AG09319 (cell line): ENCODE data around the gene GRK1.

Experiments used
- DNase-seq: peaks from one replicate; pipeline ENCODE4 v3.0.0-alpha.2; 2010; ENCODE audit warnings: low read depth; ENCODE audit errors: extremely low read depth
- CTCF ChIP-seq: IDR thresholded peaks from 2 replicates; pipeline ENCODE4 v1.5.1; 2011; ENCODE audit warnings: low read depth, mild to moderate bottlenecking, inconsistent platforms, low read length, moderate library complexity

GRK1 gene

DNA sequence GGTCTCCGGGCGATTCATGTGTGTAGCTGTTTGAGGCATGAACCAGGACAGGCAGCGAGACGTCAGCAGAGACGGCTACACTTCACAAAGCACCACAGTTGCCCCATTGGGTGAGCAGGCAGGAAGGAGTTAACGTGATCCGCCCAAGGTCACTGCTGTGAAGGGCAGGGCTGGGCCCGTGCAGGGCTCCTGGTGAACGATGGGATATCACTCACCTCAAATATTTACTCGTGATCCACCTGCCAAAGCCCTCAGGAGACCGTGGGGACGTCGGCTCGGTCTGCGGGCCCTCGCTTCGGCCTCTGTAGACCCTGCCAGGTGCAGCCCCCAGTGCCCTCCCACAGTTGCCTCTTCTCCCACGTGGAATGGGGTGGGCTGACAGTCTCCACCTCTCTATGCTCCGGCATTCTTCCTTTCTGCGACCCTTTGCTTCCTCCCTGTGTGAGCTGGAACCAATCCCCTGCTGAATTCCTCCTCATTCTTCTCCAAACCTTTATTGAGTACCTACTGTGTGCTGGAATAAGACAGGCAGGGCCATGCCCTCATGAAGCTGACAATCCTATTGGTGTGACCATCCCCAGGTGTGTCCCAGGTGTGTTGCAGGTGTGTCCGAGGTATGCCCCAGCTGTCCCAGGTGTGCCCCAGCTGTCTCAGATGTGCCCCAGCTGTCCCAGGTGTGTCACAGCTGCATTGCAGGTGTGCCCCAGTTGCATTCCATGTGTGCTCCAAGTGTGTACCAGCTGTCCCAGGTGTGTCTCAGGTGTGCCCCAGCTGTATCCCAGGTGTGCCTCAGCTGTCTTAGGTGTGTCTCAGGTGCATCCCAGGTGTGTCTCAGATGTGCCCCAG, 2.0 kb upstream of the GRK1 start:
- no peak for DNase-seq
- TF ChIP-seq CTCF, result no peak

DNA sequence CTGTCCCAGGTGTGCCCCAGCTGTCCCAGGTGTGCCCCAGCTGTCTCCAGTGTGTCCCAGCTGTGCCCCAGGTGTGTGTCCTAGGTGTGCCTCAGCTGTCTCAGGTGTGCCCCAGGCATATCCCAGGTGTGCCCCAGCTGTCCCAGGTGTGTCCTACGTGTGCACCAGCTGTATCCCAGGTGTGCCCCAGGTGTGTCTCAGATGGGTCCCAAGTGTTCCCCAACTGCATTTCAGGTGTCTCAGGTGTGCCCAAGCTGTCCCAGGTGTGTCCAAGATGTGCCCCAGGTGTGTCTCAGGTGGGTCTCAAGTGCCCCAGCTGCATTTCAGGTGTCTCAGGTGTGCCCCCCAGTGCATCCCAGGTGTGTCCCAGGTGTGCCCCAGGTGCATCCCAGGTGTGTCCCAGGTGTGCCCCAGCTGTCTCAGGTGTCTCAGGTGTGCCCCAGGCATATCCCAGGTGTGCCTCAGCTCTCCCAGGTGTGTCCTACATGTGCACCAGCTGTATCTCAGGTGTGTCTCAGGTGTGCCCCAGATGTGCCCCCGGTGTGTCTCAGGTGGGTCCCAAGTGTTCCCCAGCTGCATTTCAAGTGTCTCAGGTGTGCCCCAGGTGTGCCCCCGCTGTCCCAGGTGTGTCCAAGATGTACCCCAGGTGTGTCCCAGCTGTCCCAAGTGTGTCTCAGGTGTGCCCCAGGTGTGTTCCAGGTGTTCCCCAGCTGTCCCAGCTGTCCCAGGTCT, 1.3 kb upstream of the GRK1 start:
- TF ChIP-seq CTCF, result no peak
- no peak for DNase-seq

DNA sequence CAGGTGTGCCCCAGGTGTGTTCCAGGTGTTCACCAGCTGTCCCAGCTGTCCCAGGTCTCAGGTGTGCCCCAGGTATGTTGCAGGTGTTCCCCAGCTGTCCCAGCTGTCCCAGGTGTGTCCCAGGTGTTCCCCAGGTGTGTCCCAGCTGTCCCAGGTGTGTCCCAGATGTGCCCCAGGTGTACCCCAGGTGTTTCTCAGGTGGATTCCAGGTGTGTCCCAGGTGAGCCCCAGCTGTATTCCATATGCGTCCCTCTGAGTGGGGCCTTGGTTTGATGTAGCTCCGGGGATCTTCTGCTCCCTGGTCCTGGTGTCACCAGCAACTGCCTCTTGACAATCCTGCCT, 719 bp upstream of the GRK1 start:
- no peak for TF ChIP-seq CTCF
- no peak for DNase-seq

GRCh38 chr13:113667771-113668490, 912 bp downstream of the GRK1 start:
- no peak for TF ChIP-seq CTCF
- DNase-seq, result no peak

- TF ChIP-seq CTCF, result no peak
Observed at GRCh38 chr13:113668491-113668971, 1.5 kb downstream of the GRK1 start.

DNA sequence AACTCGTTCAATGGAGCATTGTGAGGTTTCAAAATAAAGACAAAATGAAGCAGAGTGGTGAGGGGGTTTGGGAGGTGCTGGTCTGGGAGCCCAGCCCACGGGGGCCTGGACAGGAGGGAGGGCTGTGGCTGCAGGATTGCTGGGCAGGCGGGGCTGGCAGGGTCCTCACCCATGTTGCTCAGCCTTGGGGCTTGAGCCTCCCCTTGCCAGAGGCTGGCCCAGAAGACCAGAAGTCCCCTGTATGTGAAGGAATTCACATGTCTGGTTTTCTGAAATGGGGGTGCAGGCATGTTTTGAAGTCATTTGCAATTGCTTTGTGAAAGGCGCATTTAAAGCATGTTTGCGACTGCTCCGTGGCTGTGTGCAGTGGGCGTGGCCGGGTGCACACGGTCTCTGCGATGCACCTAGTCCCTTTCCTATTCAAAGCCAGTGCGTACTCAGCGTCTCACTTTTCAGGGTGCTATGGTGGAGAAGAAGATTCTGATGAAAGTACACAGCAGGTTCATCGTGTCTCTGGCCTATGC, 2.3 kb downstream of the GRK1 start:
- no peak for TF ChIP-seq CTCF
- no peak for DNase-seq

More at GRCh38 chr13:113668491-113668971, 1.5 kb downstream of the GRK1 start:
- no peak for DNase-seq
